Adrenal gland (tissue), 5 donors: ENCODE measurements around the gene AHNAK.

Source experiments
- CTCF ChIP-seq, 6 experiments: fragments of 450-650 bp in 4 of 6; fragments of 200-600 bp in 2 of 6; sonication (generic) in 1 of 6; IDR thresholded peaks; 1 replicate in 5 of 6; 2 replicates in 1 of 6; pipeline versions ENCODE4 v1.5.1 to v1.8.0; 2016 to 2021; ENCODE audit warnings: antibody characterized with exemption in 6 of 6, mild to moderate bottlenecking in 2 of 6, moderate library complexity in 1 of 6
- POLR2A ChIP-seq, 2 donors: fragments of 450-650 bp; IDR thresholded peaks; one replicate each; pipeline ENCODE4 v1.6.1; 2017; ENCODE audit warnings: antibody characterized with exemption in 2 of 2, mild to moderate bottlenecking in 2 of 2, moderate library complexity in 1 of 2
- donor health status: DM: no; HTN: no; CAD: no.

- TF ChIP-seq CTCF (IDR thresholded peaks at IDR 0.05) = no peak
- TF ChIP-seq POLR2A (IDR thresholded peaks at IDR 0.05) = no peak
Measured at GRCh38 chr11:62456630-62457029, 90.0 kb downstream of the AHNAK start.
